Skeletal muscle satellite cell (primary cell): ENCODE data around the gene NEURL2.

Experiments
- H3K27me3 ChIP-seq: 2 replicates; pipeline ENCODE4 v1.7.0; 2013; ENCODE audit warnings: low read length; ENCODE audit not compliant: control insufficient read depth, insufficient read depth
- H3K36me3 ChIP-seq: 2 replicates; pipeline ENCODE4 v1.7.0; 2013; ENCODE audit warnings: mild to moderate bottlenecking, control low read depth, low read length; ENCODE audit not compliant: insufficient read depth
- H3K4me1 ChIP-seq: 2 replicates; pipeline ENCODE4 v1.7.0; 2013; ENCODE audit warnings: low read length; ENCODE audit not compliant: control insufficient read depth, insufficient read depth
- H3K4me2 ChIP-seq: 2 replicates; pipeline ENCODE4 v1.7.0; 2013; ENCODE audit warnings: mild to moderate bottlenecking, low read length
- H3K4me3 ChIP-seq: 2 replicates; pipeline ENCODE4 v1.7.0; 2013; ENCODE audit warnings: low read length
- H3K9ac ChIP-seq: 2 replicates; pipeline ENCODE4 v1.7.0; 2013; ENCODE audit warnings: mild to moderate bottlenecking, low read depth, low read length, moderate library complexity
- H3K9me3 ChIP-seq: replicated peaks from 2 replicates; pipeline ENCODE4 v1.7.0; 2013; ENCODE audit warnings: mild to moderate bottlenecking, control low read depth, low read length

The NEURL2 gene

GRCh38 chr20:45918182-45918737 lies 27.3 kb upstream of the NEURL2 start:
- Histone ChIP-seq H3K4me3 (no peak overlapping the region), H3K4me1 (peaks cover 26% of the 10 kb centered on the region), H3K9ac (no peak overlapping the region), H3K9me3 (no peaks in the 10 kb centered on the region), H3K27me3 (no peaks in the 10 kb centered on the region), H3K36me3 (no peaks in the 10 kb centered on the region), H3K4me2 (no peak overlapping the region)

- Histone ChIP-seq H3K9ac (no peak overlapping the region), H3K36me3 (no peaks in the 10 kb centered on the region), H3K4me1 (peaks cover 26% of the 10 kb centered on the region), H3K9me3 (no peaks in the 10 kb centered on the region), H3K4me2 (no peak overlapping the region), H3K27me3 (no peaks in the 10 kb centered on the region), H3K4me3 (no peak overlapping the region)
Measured at GRCh38 chr20:45917790-45918141, 26.8 kb upstream of the NEURL2 start.

DNA sequence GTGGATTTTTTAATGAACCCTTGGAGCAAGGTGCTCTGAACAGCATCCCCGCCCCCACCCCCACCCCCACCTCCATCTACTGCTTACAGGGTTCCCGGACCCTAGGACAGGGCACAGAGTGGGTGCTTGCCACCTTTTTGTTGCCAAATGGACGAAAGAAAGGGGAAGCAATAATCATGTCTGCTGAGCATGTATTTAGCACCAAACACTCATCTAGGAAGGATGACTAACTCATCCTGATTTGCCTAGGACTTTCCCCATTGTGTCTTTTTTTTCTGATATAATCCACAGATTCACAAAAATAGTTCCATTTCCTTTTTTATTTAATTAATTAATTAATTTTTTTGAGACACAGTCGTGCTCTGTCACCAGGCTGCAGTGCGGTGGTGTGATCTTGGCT lies 22.1 kb upstream of the NEURL2 start:
- no peak overlapping the region for H3K9ac ChIP-seq
- H3K4me3 ChIP-seq, result no peak overlapping the region
- no peaks in the 10 kb centered on the region for H3K9me3 ChIP-seq
- H3K4me2 ChIP-seq, result no peak overlapping the region
- peaks cover 26% of the 10 kb centered on the region for H3K4me1 ChIP-seq
- H3K36me3 ChIP-seq, result no peaks in the 10 kb centered on the region
- H3K27me3 ChIP-seq, result no peaks in the 10 kb centered on the region

GRCh38 chr20:45912344-45912682 lies 21.3 kb upstream of the NEURL2 start:
- peak overlapping the region; percentile 61 for H3K4me3 ChIP-seq
- H3K4me1 ChIP-seq, result peaks cover 19% of the 10 kb centered on the region
- no peaks in the 10 kb centered on the region for H3K9me3 ChIP-seq
- H3K4me2 ChIP-seq, result peak overlapping the region; percentile 78
- H3K27me3 ChIP-seq, result no peaks in the 10 kb centered on the region
- peak overlapping the region; percentile 37 for H3K9ac ChIP-seq
- no peaks in the 10 kb centered on the region for H3K36me3 ChIP-seq

DNA sequence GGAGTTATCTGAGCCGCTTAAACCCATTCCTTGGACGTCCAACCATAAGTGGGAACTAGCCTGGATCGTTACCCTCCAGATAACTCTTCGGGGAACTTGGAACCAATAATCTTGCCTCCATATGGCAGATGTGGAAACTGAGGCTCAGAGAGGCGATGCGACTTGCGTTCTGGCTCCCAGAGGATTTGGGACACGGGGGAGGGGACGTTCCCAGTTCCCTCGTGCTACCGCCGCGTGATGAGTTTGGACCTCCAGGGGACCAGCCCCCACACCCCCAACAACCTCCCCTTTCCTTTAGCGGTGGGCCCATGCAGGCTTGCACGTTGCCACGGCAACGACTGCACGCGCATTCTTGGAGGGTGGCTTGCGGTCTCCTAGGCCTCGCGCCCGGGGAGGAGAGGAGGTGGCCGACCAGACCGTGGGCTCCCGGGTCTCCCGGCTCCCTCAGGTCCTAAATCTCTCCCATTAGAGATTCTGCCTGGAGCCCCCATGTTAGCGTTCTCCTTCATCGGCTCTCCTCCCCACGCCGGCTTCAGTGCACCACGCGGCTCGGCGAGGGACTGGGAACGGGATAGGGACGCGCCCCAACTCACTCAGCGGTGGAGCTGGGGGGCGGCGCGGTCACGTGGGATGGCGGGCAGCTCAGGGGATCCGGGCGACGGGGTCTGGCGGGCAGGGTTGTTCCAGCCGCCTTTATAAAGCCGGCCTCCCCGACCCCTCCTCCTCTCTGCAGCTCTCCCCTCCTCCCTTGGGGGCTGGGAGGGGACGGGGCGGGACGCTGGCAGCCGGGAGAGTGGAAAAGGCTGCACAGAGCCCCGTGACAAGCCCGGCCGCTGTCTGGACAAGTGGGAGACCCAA lies 20.7 kb upstream of the NEURL2 start, which contains the start of gene PLTP:
PLTP (minus strand) TSS at position 670 of the 858 bp plus-strand sequence. CDS start 703 bp downstream, outside the sequence.
- Histone ChIP-seq H3K9me3 (no peaks in the 10 kb centered on the region), H3K27me3 (no peaks in the 10 kb centered on the region), H3K4me2 (peak within 1 kb of the TSS; percentile 78), H3K36me3 (no peaks in the 10 kb centered on the region), H3K9ac (peak within 1 kb of the TSS; percentile 37), H3K4me1 (peaks cover 19% of the 10 kb centered on the region), H3K4me3 (peak within 1 kb of the TSS; percentile 61)

GRCh38 chr20:45910670-45911485 lies 19.9 kb upstream of the NEURL2 start:
- peak overlapping the region; percentile 61 for H3K4me3 ChIP-seq
- no peaks in the 10 kb centered on the region for H3K27me3 ChIP-seq
- H3K4me1 ChIP-seq, result peaks cover 20% of the 10 kb centered on the region
- H3K36me3 ChIP-seq, result no peaks in the 10 kb centered on the region
- H3K4me2 ChIP-seq, result peak overlapping the region; percentile 78
- no peaks in the 10 kb centered on the region for H3K9me3 ChIP-seq
- H3K9ac ChIP-seq, result no peak overlapping the region

GRCh38 chr20:45909817-45910669 lies 19.0 kb upstream of the NEURL2 start:
- Histone ChIP-seq H3K9ac (no peak overlapping the region), H3K4me1 (peaks cover 22% of the 10 kb centered on the region), H3K9me3 (no peaks in the 10 kb centered on the region), H3K4me2 (peak overlapping the region; percentile 54), H3K4me3 (peak overlapping the region; percentile 21), H3K36me3 (no peaks in the 10 kb centered on the region), H3K27me3 (no peaks in the 10 kb centered on the region)

- Histone ChIP-seq H3K36me3 (no peaks in the 10 kb centered on the region), H3K9me3 (no peaks in the 10 kb centered on the region), H3K9ac (no peak overlapping the region), H3K4me3 (no peak overlapping the region), H3K27me3 (no peaks in the 10 kb centered on the region), H3K4me2 (no peak overlapping the region), H3K4me1 (peaks cover 22% of the 10 kb centered on the region)
Measured at GRCh38 chr20:45909336-45909808, 18.4 kb upstream of the NEURL2 start.

DNA sequence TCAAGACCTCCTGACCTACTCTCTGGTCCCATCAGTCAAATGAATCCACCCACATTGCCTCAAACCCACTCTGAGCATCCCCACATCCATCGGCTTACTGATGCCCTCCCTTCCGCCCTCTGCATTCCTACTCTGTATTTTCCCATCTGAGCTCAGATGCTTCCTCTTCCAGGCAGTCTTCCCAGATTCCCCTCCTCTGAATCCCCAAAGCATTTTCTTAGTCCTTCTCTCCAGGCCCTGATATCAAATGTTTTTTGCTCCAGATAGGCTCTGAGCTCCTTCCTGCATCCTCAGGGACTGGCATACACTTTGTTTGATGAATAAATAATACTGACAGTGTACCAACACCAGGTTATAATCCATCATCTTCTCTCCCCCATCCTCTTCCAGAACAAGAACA lies 17.1 kb upstream of the NEURL2 start:
- no peak overlapping the region for H3K4me2 ChIP-seq
- H3K27me3 ChIP-seq, result no peaks in the 10 kb centered on the region
- H3K4me3 ChIP-seq, result no peak overlapping the region
- no peak overlapping the region for H3K9ac ChIP-seq
- no peaks in the 10 kb centered on the region for H3K36me3 ChIP-seq
- peaks cover 22% of the 10 kb centered on the region for H3K4me1 ChIP-seq
- H3K9me3 ChIP-seq, result no peaks in the 10 kb centered on the region

DNA sequence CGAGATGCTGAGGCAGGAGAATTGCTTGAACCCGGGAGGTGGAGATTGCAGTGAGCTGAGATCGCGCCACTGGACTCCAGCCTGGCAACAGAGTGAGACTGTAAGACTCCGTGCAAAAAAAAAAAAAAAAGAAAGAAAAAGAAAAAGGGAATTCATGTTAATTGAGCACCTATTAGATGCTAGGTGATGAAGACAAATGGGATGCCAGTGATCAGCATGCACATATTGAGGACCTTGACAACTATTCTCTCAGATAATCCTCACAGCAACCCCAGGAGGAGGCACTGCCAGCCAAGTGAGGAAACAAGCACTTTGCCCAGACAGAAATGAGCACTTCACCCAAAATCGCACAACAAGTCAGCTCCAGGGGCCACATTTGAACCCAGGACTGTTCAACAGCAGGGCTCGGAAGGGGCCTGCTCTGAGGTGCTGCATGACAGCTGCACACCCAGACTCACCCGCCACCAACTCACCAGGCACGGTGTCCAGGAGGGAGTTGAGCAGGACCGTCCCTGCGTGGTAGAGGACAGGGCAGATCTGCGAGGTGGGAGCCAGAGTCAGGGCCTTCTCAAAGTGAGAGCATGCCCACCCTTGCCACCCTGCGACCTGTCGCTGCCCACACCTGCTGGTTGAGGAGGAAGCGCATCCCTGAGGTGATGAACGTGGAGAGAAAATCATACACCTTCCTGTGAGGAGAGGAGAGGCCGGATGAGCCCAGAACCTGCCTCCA lies 16.4 kb upstream of the NEURL2 start:
- Histone ChIP-seq H3K9ac (no peak overlapping the region), H3K4me3 (no peak overlapping the region), H3K27me3 (no peaks in the 10 kb centered on the region), H3K4me1 (peaks cover 20% of the 10 kb centered on the region), H3K36me3 (no peaks in the 10 kb centered on the region), H3K9me3 (no peaks in the 10 kb centered on the region), H3K4me2 (no peak overlapping the region)
